ENCODE results near the gene FCRL5. TPM values are rescaled to one million over a fixed set of nuclear protein-coding genes. Genes with fewer than 3 reads are reported as not detected.
"Not testable (repeated sequence)": the region's sequence is repeated elsewhere in the genome, so short reads cannot be mapped to it uniquely, and the experiment has no call there.

FCRL5 gene
- total RNA-seq, 1 donor from 2014 or later = not detected

DNA sequence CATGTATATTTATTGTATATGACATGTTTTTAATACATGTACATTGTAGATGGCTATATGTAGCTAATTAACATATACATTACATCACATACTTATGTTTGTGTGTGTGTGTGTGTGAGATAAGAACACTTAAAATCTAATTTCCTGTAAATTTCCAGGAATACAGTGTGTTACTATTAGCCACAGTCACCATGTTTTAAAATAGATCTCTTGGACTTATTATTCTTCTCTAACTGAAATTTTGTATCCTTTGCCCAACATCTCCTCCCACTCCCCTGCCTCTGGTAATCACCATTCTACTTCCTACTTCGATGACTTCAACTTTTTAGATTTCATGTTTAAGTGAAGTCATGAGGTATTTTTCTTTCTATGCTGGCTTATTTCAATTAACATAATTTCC, 64.8 kb downstream of the FCRL5 start:
- DNase-seq (ENCODE audit: low read depth in 2 of 2) = no peak

DNA sequence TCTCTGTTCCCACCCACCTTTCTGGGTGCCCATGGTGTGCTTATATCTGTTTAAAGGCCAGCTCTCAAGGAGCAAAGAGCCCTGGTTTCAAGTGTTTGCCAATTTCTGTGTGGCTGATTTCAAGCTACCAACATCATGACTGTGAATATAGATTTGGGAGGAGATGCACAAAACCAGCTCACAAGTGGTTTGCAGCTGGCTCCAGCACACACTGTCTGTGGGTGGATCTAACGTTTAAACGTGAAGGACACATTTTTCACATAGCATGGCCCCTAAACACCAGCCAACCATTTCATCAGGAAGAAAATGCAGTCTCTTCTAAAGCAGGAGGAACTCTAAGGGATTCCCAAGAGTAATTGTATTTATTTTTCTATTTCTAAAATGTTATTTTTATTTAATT, 65.2 kb downstream of the FCRL5 start:
- DNase-seq (ENCODE audit: low read depth in 2 of 2) = no peak

DNA sequence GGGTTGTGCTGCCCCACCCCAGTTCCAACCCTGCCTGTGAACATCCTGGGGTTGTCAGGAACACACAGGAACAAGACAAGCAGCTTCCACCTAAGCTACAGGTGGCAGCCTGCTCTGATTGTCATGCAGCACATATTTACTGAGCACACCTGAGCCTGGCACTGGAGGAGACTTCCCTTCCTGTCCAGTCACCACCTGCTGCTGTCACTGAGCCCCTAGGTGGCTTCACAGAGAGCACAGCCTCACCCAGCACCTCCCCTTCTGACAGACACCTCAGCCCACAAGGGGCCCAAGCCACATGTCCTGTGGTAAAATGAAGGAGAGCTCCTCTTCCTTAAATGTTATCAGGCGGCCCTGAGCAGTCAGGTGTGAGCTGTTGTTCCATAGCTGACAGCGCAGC, 65.9 kb downstream of the FCRL5 start:
- not testable (repeated sequence) for DNase-seq (ENCODE audit: low read depth in 2 of 2)

DNA sequence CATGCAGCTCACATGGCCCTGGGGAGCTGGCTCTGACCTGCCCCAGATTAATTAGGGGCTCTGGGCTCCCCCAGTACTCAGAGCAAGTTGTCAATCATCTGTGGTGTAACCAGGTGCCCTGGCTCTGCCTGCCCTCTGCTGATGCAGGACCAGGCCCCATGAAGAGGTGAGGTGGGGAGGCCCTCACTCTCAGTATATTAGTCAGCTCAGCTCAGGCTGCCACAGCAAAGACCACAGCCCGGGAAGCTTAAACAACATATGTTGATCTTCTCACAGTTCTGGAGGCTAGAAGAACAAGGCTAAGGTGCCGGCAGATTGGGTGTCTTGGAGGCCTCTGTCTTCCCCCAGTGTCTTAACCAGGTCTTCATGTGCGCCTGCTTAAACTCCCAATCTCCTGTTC, 66.5 kb downstream of the FCRL5 start:
- DNase-seq (ENCODE audit: low read depth in 2 of 2) = no peak

DNA sequence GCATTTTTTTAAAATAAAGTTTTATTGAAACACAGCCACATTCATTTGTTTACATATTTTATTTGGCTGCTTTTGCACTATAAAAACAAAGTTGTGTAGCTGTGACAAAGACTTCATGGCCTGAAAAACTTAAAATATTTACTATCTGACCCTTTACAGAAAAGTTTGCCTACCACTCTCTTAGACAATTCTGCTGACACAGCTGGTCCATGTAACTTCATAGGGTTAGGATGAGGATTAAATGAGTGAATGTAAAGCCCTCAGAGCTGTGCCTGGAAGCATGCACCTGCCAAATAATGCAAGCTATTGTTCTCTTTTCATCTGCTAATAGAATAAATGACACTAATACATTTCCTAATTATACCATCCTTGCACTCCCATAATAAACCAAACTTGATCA, 67.7 kb downstream of the FCRL5 start:
- no peak for DNase-seq (ENCODE audit: low read depth in 2 of 2)

DNA sequence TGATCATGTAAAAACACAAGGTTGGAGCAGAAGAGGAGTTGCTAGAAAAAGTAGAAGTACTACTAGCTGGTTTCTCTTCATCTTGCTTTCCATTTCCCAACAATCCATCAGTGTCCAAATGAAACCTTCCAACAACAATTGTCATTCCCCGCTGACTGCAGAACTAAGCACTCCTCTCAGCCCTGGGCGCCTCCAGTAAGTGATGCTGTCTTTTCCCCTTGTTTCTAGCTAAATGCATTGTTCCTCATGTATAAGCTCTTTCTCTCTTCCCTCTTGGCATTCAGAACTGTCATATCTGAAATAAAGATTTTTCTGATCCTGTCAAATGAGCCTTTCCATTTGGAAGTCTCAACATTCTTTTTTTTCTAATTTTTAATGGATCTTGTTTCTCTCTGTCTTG, 68.7 kb downstream of the FCRL5 start:
- no peak for DNase-seq (ENCODE audit: low read depth in 2 of 2)

DNA sequence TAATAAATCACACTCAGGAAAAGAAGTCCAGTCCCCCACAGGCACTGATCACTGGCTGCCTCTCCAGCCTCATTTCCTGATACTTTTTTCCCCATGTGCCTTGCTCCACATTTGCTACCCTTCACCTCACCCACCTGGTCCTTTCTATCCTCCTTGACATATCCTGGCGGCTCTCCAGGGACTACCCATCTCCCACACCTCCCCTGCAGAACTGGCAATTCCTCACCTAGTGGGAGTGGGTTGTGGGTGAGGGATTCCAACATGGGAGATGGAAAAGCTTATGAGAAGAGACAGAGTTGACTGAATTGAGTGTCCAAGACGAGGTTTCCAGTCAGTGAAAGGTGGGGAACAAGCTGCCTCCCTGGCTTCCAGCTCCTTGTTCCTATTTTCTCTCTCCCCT, 69.6 kb downstream of the FCRL5 start:
- DNase-seq (ENCODE audit: low read depth in 2 of 2) = no peak

DNA sequence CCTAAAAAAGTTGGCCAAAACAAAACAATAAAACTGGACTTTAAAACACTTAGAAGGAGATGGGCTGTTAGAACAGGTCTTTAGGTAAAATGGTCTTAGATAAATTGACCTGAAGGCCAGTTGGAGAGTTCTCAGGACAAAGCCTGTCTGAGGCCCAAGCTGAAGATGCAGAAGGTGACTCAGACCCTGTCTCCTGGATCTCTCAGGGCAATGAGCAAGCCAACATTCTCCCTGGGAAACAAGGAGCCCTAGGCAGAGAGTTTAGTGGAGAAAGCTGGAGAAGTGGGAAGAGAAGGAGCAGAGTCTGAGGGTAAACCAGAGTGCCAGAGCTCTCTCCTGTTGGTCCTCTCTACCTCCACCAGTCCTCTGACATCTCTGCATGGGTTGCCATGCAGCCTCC, 70.1 kb downstream of the FCRL5 start:
- no peak for DNase-seq (ENCODE audit: low read depth in 2 of 2)

DNA sequence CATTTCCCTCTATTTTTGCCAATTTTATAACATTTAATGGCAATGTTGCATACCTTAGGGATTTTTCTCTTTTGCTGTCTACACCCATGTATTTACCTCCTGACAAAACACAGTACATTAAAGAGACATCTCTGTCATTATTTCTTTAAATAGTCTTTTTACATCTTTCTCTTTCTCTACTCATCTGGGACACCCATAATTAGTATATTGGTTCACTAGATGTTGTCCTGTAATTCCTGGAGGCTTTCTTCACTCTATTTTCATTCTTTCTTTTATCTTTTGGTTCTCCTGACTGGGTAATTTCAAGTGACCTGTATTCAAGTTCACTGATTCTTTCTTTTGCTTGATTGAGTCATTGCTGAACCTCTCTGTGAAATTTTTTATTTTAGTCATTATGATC, 74.3 kb downstream of the FCRL5 start:
- DNase-seq (ENCODE audit: low read depth in 2 of 2) = no peak

DNA sequence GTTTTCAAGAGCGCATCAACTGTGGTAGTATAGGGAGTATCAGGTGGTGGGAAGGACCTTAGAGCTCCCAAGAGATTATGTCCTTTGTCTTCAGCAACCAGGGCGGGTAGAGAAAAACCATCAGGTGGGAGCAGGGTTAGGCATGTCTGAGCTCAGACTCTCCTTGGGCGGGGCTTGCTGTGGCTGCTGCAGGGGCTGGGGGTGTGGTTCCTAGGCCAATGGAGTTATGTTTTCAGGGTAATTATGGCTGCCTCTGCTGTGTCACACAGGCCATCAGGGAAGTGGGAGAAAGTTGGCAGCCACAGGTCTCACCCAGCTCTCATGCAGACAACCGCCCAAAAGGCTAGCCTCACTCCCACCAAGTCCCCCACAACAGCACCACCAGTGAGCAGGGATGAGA, 74.9 kb downstream of the FCRL5 start:
- no peak for DNase-seq (ENCODE audit: low read depth in 2 of 2)

DNA sequence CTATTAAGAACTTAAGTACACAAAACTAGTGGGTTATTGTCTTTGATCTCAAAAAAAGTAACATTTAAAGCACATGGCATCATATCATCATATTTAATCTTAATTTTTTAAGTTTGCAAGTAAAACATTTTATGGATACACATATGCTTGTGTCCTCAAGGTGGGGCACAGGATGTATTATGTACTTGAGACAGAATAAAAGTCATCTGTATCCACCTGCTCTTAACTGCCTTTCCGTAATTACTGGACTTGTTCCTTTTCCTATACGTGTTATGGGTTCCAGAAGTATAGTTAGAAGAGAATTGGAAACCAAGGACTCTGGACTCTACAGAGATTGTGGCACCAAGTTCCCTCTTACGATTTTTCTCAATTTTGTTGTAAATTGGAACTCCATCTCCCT, 79.4 kb downstream of the FCRL5 start:
- no peak for DNase-seq (ENCODE audit: low read depth in 2 of 2)

DNA sequence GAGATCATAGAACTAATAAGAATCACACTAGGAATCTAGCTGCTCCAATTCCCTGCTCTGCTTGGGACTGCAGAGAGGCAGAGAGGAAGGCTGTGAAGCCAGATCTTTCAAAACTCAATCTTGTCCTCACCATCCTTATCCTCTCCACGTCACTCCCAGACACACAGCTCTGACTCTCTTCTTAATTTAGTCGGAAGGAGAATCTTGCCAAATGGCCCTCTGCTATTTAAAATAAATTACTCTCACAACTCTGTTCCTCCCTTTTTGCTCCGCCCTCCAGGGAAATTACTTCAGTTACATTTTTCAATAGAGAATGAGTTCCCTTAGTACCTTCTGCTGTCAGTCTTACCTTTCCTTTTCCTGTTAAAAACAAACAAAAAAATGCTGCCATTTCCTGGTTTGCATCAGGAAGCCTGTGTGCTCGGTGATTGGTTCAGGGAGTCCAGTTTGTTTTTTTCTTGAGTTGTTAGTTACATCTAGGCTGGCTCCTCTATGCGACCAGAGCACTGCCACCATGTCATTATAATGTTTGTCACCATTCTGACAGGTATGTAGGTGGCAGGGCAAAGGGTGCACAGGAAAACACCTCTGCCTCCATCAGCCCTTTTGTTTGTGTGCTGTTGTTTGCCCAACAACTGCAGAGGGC, 80.1 kb downstream of the FCRL5 start:
- no peak for DNase-seq (ENCODE audit: low read depth in 2 of 2)

DNA sequence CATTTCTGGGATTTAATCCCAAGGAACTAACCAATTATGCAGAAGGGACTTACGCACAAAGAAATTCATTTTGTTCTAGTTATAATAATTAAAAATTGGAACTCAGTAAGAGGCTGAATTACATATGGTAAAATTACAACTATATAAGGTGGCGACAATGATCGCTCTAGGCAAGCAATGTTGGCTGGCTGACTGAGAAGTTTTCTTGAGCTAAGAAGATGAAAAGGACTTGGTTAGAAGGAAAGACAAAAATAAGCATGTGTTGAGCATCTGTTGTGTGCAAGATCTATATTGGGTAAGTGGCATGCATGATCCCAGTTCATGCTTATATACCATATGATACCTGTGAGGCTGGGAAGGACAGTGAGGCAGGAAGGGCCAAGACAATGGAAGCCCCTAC, 80.8 kb downstream of the FCRL5 start:
- DNase-seq (ENCODE audit: low read depth in 2 of 2) = no peak

DNA sequence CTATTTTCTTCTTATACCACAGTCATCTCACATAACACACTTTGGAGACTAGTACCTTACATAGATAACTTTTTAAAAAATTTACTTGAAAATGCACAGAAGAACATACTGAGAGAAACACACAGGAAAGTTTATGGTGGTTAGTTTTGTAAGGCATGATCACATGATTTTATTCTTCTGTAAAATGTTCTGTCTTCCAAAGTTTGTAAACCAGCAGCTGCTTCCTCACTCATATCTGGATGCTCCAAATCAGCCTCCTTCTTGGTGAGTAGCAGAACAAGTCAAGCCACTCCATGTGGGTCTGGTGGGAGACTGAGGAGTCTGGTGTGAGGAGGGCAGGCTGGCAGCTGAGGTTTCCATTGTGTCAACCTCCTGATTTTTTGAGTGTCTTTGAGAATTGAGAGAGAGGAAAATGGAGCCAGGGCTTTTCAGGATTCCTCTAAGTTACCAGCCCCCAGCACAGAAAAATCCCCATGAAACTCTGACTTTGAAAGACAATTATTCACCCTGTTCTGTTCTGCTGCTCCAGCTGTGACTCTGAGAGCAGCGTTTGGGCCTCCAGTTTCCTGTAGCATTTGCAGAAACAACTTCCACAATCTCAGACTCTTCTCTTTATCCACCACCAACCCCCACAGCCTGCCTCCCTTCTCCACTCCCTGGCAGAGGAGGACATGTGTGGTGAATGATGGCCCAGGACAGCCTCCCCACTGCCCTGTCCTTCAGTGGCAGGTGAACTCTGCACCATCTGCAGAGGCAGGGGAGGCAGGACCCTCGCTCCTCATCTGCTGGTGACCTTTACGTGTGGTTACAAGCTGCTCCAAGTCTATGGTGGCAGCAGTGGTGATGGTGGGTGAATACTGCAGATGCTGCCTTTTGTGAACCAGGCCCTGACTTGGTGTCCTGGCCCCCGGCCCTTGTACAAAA, 82.3 kb downstream of the FCRL5 start:
- no peak for DNase-seq (ENCODE audit: low read depth in 2 of 2)

DNA sequence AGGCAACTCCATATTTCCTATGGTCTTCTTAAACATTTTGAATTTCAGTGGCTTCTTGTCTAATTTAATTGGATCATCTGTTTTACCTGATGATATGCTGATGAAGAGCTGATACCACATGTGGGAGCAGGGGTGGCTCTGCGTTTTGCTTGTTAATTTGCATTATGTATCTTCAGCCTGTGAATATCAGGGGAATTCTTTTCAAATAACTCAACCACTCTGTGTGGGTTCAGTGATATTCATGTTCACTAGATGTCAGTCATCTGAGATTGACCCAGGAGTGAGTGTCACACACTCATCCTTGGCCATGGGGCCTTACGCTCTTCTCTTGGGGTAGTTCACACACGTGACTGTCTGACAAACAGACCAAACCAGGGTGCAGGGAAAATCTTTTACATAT, 83.0 kb downstream of the FCRL5 start:
- DNase-seq (ENCODE audit: low read depth in 2 of 2) = no peak

DNA sequence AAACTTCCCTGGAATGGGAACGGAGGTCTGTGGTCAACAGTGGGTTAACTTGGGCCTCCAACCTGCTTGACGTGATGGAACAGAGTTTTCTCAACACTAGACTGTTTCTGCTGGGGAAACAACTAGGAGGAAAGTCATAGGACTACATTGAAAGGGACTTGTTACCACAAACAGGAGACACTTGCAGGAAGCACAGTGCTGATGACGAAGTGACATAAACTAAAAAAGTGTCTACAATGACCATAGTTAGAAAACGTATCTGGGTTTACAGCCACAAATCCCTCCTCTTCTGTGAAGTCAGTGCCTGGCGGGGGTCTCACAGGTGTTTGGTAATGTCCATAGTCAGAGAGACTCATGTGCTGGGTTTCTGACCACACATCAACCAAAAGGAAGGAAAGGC, 86.3 kb downstream of the FCRL5 start:
- DNase-seq (ENCODE audit: low read depth in 2 of 2) = no peak

Other genes starting within 250 kb of the FCRL5 start
- not detected in 2 replicates for gene FCRL4, start 45.6 kb upstream of the FCRL5 start, total RNA-seq
- gene FCRL3, start 148.3 kb upstream of the FCRL5 start, total RNA-seq = not detected in 2 replicates
- gene FCRL2, start 224.6 kb upstream of the FCRL5 start, total RNA-seq = not detected in 2 replicates

All from dermis microvascular lymphatic vessel endothelial cell (primary cell).